Activated CD4-positive, alpha-beta T cell treated with anti-CD3 and anti-CD28 coated beads for 4 hours (primary cell): Measurements from ENCODE around the gene CSNK2A1.
"Not testable (repeated sequence)": the region's sequence is repeated elsewhere in the genome, so short reads cannot be mapped to it uniquely, and the experiment has no call there.

ENCODE experiments used
- DNase-seq, 2 donors: peaks; one replicate each; pipeline ENCODE4 v3.0.0-alpha.2; 2020

CSNK2A1 gene

GRCh38 chr20:531608-532007 is 12.0 kb downstream of the CSNK2A1 start:
- DNase-seq: no peak

GRCh38 chr20:530321-530720 is 13.3 kb downstream of the CSNK2A1 start:
- no peak for DNase-seq

- no peak for DNase-seq
Observed at GRCh38 chr20:528923-529604, 14.5 kb downstream of the CSNK2A1 start.

- no peak for DNase-seq
Observed at GRCh38 chr20:527571-527886, 16.1 kb downstream of the CSNK2A1 start.

- no peak for DNase-seq
Observed at GRCh38 chr20:521860-522259, 21.7 kb downstream of the CSNK2A1 start.

GRCh38 chr20:519999-520398 is 23.6 kb downstream of the CSNK2A1 start:
- no peak for DNase-seq

- DNase-seq: no peak
Observed at GRCh38 chr20:517221-517620, 26.4 kb downstream of the CSNK2A1 start.

GRCh38 chr20:516799-517198 is 26.8 kb downstream of the CSNK2A1 start:
- no peak for DNase-seq

- DNase-seq: no peak
Observed at GRCh38 chr20:515696-516095, 27.9 kb downstream of the CSNK2A1 start.

- no peak for DNase-seq
Observed at GRCh38 chr20:513429-513828, 30.2 kb downstream of the CSNK2A1 start.

- DNase-seq: not testable (repeated sequence)
Observed at GRCh38 chr20:510328-511057, 33.1 kb downstream of the CSNK2A1 start.

- DNase-seq: not testable (repeated sequence)
Observed at GRCh38 chr20:508364-508787, 35.2 kb downstream of the CSNK2A1 start.

GRCh38 chr20:507761-508332 is 35.7 kb downstream of the CSNK2A1 start:
- DNase-seq: no peak

- no peak for DNase-seq
Observed at GRCh38 chr20:507006-507758, 36.4 kb downstream of the CSNK2A1 start.

GRCh38 chr20:504632-505075 is 38.9 kb downstream of the CSNK2A1 start:
- no peak for DNase-seq

- DNase-seq: no peak
Observed at GRCh38 chr20:503048-503737, 40.4 kb downstream of the CSNK2A1 start.

- no peak for DNase-seq
Observed at GRCh38 chr20:497979-498378, 45.6 kb downstream of the CSNK2A1 start.

- no peak for DNase-seq
Observed at GRCh38 chr20:496126-496696, 47.4 kb downstream of the CSNK2A1 start.

GRCh38 chr20:492159-492558 is 51.4 kb downstream of the CSNK2A1 start:
- DNase-seq: no peak

GRCh38 chr20:487655-488054 is 55.9 kb downstream of the CSNK2A1 start:
- no peak for DNase-seq

GRCh38 chr20:483815-484644 is 59.6 kb downstream of the CSNK2A1 start:
- no peak for DNase-seq

GRCh38 chr20:481167-481566 is 62.4 kb downstream of the CSNK2A1 start:
- no peak for DNase-seq
